Stimulated activated naive CD4-positive, alpha-beta T cell treated with Interleukin-2 at 50 U/mL for 16 hours (primary cell): ENCODE results near the gene CDH2.

Experiments
- DNase-seq: peaks from one replicate; lab custom pipeline; 2025; lab: John Stamatoyannopoulos, UW

The CDH2 gene

DNA sequence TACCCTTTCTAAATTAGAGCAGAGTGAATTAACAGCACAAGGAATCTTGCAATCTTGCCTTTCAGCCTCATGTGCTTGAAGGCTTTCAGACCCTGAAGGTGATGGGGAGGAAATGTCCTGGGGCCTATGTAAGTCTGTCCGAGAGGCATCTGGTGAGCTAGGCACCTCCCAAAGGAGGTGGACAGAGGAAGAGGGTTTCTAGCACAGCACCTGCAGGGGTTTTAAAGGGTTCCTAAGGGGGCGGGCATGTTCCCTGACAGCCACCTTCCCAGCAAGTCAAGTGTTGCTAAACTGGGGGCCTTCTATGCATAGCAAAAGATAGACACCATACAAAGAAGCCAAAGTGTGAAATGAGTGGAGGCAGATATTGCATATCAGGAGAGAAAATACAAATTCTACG lies 88.5 kb downstream of the CDH2 start:
- DNase-seq = no peak

- DNase-seq = no peak
Measured at GRCh38 chr18:28086670-28087552, 90.0 kb downstream of the CDH2 start.

DNA sequence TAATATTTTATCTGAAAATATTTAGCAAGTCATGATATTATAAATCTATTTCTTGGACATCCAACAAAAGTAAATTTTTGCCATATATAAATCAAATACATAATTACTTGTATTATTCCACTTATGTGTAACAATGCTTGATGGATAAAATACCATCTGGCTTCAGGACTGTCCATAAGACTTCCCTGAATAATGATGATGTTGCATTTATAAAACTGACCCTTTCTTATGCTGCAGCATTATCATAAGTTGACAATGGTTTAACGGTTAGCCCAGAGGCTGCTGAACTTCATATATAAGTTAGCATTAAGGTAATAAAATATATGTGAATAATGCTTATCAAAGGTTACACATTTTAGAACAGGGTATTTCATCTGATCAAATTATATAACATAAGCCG lies 95.4 kb downstream of the CDH2 start:
- no peak for DNase-seq

DNA sequence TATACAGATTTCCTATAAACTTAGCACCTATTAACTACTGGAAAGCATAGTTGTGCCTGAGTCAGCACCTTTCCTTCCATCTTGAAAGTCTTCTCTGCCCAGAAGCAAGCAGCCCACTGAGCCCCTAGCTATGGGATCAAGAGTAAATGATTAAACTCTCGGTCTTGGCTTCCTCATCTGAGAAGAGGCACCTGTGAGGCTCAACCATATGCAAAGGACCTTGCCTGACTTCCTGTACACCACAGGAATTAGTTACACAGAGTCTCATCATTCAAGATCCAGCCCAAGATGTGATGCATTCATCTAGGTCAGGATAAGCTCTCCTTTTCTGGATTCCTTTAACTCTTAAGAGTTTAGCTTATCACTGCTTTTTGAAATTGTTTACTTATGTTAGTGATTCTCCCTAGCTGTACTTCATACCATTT lies 96.0 kb downstream of the CDH2 start:
- DNase-seq = no peak

GRCh38 chr18:28079883-28080282 lies 97.0 kb downstream of the CDH2 start:
- no peak for DNase-seq

DNA sequence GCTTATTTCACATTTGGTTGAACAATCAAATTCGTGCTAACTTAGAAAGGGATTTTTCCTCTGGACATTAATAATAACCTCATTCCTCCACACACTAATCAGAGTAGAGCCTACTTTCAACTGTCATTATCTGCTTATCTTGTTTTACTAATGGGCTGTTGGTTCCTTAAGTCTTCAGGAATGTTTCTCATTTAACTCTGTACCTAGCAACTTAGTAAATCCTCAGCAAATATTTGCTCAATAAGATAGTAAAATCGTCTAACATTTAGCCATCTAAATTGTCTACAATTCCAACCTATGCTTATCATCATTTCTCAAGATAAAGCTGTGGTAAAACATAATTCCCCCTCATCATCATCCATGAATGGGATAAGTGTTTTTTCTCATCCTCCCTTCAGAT lies 98.1 kb downstream of the CDH2 start:
- no peak for DNase-seq

- no peak for DNase-seq
Measured at GRCh38 chr18:28078298-28078697, 98.6 kb downstream of the CDH2 start.

GRCh38 chr18:28075501-28075900 lies 101.4 kb downstream of the CDH2 start:
- no peak for DNase-seq

- no peak for DNase-seq
Measured at GRCh38 chr18:28074076-28074475, 102.9 kb downstream of the CDH2 start.

DNA sequence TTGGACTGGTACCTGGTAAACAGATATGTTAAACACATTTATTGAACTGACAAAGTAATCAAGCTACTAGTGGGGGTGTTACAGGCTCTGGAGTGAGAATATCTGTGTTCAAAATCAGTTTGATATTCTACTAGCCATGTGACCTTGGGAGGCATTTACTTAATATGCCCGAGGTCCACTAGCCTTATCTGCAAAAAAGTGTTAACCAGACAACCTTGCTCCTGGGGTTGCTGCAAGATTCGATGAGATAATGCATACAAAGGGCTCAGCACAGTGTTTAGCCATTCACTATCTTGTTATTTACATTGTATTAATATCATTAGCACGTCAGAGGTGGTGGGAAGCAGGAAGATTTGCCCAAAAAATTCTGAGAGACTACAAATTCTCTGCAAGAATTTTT lies 103.3 kb downstream of the CDH2 start:
- DNase-seq = no peak

- DNase-seq = no peak
Measured at GRCh38 chr18:28071199-28071598, 105.7 kb downstream of the CDH2 start.

- no peak for DNase-seq
Measured at GRCh38 chr18:28068207-28068606, 108.7 kb downstream of the CDH2 start.

GRCh38 chr18:28067346-28067745 lies 109.6 kb downstream of the CDH2 start:
- DNase-seq = no peak

DNA sequence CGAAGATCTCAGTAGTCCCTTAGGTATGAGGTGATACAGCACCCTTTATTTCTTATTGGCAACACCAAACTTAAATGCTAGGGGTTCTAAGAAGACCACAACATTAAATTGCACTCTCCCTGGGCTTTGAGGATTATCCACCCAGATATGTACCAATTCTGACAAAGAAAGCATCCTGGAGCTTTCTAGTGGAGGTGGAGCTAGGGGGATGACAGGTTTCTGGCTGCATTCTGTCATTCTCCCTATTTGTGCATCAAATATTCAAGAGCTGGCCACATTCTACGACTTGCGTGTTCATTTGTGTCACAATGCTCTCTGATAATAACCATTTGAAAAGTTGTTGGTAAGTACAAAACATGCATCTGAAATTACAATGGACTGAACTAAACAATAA lies 111.1 kb downstream of the CDH2 start:
- no peak for DNase-seq

DNA sequence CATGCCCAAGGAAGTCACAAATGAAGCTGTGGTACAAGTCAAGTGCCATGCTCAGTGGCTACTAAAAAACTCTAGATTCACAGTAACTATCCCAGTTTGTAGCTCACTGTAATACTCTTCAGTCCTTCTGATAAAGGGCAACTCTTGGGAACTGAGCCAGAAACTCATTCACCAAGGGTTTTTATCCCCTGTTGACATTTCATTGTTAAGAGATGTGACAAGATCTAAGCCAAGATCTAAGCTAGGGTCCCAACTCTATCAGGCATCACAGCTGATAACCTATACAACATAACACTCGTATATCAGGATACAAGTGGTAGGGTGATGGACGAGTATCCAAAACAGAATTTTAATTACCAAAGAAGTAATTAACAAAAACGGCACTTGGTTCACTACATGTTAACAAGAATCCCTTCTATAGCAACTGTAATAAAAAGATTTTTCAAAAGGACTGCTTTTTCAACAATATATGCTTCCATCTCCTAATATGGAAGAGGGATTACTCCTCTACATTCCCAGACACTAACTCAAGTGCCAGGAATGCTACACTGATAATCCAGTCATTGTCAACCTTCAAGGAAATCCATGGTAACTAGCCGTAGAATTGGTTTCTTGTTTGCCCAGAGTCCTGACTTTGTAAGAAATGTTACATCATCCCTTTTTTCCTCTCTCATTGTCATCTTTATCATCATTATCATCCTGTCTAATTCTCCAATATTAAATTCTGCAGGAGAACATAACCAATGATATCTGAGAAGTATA lies 111.7 kb downstream of the CDH2 start:
- no peak for DNase-seq

GRCh38 chr18:28063926-28064325 lies 113.0 kb downstream of the CDH2 start:
- DNase-seq = no peak

DNA sequence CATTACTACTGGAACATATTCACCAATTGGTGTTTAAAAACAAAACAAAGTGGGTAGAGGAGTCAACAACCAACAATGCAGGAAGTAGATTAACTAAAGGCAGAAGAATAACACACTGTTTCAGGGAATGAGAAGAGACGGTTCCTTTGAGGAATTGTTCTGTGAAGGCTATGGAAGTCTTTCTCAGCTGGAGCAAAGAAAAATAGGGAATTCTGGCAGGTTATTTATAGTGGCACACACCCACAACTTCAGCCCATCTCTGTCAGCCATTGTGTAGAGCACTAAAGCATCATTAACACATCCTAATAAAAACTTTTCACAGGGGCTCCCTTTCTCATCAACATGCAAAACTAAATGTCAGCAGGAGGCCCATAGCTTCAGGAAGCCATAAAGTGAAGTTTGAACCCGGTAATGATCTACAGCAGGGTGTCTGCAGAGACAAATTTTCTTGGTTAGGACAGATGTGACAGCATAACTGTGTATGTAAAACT lies 113.6 kb downstream of the CDH2 start:
- no peak for DNase-seq

DNA sequence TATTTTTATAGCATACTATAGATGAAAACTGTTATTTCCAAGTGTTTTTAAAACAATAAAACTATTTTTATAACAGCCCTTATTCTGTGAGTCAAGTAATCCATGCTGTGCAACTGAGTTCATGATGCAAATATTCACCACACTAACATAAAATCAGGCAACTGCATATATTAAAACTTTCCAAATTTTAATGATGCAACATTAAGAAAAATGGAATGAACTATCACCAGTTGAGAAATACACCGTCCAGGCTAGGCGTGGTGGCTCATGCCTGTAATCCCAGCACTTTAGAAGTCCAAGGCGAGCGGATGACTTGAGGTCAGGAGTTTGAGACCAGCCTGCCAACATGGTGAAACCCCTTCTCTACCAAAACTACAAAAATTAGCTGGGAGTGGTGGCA lies 114.5 kb downstream of the CDH2 start:
- DNase-seq = no peak

- no peak for DNase-seq
Measured at GRCh38 chr18:28059861-28060260, 117.1 kb downstream of the CDH2 start.

DNA sequence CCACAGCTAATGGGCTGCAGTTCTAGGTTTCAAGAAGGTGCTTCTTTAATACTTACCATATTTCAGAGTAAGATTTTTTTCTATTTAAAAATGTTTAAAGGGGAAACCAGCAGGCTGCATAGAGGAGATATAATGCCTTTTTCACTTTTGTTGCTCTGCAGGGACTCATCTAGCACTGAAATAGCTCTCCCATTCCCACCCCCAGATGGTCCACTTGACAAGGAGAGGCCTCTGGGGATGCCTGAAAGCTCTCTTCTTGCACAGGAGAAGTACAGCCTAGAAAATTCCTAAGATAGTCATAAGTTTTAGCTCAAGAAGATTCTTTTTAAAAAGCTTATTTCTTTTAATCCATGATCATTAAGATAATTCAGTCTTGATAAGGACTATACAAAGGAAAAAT lies 126.4 kb downstream of the CDH2 start:
- no peak for DNase-seq

DNA sequence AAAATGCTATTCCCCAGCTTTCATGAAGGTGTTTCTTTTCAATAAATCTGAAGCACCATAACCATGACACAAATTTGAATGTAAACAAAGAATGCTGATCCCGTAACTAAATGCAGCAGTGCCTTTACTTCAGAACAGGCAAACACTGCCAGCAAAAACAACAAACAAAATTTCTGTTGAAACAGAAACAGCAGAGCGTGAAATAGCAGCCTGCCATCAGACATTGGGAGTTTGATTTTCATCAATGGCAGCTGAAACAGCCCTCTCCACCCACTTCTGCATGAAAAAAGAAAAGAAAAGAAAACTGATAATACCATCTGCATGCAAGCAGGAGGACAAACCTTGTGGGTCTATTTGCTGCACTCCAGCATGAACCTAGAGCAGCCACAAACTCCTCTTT lies 128.3 kb downstream of the CDH2 start:
- DNase-seq = no peak

GRCh38 chr18:28045880-28046279 lies 131.1 kb downstream of the CDH2 start:
- no peak for DNase-seq

- no peak for DNase-seq
Measured at GRCh38 chr18:28045176-28045810, 131.6 kb downstream of the CDH2 start.
